ENCODE measurements around the gene RANBP3L.

The RANBP3L gene

DNA sequence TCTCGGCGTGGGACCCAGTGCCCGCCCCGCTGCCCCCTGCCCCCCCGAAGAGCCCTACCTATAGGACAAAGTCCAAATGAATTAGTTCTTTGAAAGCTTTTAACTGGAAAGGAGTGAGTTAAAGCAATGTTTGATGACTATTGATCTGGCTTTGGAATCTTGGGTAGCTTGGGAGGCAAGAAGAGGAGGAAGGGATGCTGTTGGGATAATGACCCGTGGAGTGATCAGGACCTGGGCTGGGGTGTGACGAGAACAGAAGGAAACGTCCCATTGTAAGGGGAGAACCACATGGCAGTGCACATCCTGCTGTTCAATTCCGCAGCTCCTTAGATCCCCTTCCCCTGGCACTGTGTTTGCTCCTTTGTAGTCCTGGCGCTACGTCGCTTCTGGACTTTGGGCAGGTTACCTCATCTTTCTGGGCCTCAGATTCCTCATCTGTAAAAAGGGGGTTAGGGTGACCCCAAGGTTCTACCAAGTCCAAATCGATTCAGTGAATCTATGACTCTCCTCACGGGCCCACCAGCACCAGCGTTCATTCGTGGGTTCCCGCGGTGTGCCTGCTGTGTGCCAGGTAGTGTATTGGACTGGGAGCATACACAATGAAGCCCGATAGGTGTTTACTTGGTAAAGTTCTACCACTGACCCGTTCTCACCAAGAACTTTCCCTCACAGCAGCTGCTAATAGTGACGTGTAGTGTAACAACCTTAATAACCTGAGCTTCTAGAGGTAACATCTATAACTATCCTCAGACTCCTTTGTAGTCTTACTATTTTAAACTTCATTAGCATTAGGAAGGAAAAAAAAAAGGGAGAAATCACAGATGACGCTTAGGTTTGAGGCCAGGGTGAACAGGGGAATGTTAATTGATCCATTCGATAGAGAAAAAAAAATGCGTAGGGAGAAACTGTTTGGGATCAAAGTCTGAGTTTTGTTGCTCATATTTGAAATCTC, 58.9 kb downstream of the RANBP3L start:
- peak; percentile 55 for DNase-seq

DNA sequence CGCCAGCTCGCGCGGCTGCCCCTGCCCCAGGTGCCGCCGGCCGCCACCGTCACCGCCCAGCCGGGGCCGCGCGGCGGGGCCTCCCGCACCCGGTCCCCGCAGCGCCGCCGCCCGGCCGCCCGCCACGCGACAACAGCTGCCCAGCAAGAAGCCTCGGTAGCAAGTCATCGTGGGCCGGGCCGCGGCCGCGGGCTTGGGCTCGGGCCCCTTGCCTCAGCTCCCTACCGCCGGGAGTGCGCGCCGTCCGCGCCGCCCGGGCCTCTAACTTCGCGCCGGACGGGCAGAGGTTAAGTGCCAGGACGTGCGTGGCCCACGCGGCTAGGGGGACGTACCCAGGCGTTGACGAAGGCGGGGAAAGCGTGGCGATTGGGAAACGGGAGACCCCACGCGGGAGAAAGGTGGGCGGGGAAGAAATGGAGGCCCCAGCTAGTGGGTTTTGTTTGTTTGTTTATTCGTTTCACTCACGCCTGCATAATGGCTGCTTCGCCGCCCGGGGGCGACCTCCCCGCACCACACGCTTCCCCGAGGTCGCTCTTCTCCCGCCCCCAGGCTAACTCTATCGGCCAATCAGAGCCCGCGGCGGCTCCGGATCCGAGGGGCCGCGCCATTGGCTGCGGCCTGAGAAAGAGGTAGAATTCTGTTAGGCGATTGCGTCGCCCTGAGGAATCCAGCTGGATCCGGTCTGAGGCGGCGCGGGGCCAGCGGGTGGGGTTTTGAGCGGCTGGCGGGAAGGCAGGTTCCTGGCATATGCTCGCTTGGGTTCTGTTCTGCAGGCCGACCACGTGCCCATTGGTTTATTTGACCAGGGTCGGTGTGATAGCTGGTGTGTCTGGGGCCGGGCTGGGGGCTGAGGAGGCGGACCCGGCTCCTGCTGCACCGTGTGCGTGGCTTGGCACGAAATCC, 59.8 kb downstream of the RANBP3L start, which contains the start of gene NADK2:
Gene NADK2, minus strand, starts transcription at position 295 of the 903 bp plus-strand sequence. Its CDS starts 127 bp downstream, at position 168.
- peak; percentile 92 for DNase-seq

DNA sequence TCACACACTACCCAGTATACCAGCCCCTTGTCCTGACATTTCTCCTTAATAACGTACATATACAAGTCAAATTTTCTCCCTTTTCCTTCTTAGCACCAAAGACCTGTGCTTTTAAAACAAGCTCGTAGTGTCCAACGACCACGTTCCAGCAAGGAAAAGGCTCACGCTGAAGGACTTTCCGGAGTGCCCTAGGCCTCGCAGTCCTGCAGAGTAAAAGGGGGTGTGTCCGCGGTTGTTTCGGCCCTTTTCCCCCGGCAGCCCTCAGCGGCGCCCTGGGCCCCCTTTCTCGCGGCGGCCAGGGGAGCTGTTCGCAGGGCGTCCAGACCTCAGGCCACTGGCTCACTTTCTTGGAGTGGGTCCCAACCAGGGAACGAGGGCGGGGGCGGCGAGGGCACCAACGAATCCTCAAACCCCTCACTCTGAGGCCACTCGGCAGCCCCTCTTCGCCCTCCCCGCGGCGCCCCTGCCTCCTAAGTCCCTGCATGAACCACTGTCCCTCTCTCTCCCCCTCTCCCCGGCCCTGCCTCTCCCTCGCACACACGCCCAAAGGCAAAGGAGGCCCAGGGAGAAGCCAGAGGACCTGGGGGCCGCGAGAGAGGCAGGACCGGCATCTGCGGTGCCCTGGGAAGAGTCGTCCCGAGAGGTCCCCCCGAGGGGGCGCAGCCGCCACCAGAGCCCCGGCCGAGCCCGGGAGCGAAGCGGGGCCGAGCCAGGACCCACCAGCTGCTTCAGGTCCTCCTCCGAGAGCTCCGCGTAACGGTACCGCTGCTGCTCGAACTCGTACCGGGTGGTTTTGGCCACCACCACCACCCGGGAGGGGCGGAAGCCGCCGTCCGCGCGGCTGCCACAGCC, 60.7 kb downstream of the RANBP3L start:
- DNase-seq, result peak; percentile 73

DNA sequence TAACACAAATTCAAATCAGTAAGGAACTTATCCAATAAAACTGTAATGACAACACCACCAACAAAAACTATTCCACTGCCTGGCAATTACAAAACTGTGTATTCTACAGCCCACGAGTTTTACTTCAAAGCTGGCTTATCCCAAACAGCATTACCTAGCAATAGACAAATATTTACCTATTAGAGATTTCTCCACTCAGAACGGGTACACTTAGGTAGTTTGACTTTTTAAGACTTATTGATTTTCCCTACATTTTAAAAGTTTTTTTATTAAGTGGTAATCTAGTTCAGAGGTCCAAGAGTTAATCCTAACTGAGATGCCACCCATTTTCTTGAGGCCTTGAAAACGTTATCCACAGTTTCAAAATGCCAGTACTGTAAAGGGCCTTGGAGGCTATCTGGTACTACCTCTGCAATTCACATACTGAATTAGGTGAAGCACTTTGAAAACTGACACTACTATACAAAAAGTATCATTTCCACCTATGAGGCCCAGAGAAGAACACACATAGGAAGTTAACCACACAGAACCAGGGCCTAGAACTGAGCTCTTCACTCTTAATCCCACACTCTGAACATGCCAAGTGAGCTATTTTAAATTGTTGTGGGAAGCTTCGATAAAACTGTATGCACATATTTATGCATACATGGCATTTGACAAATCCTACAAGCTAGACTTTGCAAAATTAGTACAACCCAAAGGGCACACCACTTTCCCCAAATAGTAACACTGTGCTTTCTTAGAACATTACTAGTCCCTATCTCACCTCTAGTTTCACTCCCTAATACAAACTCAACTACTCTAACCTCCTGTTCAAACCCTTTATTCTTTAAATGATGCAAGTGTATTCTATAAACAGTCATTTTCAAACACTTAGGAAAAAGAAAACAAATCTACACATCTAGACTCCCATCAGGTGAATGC, 62.1 kb downstream of the RANBP3L start:
- DNase-seq, result no peak

DNA sequence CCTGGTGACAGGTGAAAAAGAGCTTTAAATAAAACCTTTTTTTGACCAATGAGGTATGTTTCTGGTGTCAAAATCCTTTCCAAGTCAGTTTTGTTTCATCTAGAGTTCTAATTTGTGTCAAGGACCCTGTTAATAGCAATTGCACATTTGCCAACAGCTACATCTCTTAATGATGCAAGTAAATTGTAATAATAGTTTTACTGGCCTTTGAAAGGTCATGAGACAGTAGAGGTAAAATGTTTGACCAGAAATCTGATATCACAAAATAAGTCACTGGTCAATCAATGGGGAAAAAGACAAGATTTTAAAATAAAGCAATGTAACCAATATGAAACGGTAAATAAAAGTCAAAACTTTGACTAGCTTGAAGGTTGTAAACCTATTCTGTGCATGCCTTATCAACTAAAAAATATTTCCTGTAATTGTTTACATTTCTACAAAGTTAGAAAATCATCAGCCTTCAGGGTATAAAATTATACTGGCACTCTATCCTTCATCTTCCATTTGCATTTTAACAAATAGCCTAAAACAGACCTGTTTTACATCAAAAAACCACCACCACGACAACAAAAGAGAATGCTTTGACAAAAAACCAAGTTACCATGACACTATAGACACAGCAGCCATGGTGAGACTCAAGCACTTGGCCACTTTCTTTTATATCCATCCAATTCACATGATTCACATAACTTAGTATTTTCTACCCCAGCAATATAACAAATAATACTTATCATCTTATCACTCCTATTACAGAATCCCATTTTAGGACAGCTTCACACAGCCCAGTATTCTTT, 63.0 kb downstream of the RANBP3L start:
- DNase-seq, result no peak

DNA sequence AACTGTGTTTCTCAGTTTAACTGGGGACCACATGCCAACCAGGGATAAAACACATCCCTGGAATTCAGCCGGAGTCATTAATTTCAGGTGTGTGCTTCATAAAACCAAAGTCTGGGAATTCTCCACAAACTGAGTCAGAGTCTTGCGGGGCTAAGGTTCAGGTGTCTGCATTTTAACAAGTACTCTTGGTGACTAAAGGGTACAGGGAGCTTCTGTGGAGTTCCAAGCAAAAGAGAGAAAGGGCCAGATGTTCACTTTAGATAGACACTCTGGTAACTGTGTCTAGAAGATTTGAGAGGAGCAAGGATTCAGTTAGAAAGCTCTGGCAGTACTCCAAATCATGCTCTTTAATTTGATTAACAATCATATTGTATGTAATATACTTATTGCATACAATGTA, 64.0 kb downstream of the RANBP3L start:
- DNase-seq, result no peak

DNA sequence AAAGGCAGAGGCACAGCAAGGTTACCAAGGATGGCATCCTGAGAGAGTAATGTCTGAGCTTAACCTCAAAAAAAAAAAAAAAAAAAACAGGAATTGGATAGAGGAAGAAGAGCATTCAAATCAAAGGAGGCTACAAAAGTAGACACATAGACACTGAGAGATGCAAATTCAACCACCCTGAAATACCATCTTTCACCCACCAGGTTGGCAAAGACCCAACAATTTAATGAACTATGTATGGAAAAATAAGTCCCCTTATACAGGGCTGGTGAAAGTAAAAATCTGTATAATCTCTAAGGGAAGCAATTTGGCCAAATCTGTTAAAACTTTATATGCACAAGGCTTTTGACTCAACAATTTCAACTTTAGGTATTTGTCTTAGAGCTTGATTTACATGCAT, 64.9 kb downstream of the RANBP3L start:
- DNase-seq, result no peak

DNA sequence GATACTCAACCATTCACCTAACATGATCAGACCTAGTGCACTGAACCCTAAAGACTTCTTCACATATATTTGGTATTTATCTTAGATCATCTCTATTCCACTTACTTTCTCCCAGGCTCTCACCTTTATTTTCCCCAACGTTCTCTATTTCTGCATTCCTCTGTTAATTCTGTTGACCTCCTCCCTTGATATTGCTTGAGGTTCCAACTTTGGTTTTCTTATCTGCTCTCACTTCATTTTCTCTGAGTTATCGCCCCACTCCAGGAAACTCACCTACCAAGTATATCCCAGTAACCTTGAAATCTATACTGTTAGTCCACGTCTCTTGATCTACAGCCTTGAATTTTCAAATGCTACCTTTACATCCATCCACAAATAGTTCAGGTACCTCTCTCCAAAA, 69.2 kb downstream of the RANBP3L start:
- DNase-seq, result no peak

DNA sequence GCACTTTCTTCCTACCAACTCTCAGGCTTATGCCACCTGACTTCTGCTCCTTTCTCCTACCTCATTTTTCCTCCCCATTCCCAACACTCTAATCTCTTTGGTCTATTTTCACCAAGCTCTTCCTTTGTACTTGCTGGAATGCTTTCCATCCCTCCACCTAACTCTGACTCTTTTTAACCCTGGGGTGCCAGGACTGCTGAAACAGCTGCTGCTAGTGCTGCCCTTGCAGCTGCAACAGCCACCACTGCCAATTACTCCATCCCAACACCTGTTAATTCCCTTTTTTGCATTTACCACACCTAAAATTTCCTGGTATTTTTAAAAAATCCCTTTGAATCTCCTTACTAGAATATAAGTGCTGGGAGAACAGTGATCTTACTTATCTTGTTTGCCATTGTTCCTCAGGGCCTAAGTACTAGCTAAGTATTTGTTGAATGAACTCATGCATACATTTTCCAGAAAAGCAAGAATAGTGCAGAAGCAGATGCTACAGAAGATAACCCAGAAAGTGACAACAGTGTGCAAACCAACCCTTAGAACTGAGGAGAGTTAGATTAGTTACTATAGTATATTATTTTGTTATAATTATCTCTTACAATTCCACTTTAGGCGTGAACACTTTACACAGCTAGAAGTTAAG, 71.4 kb downstream of the RANBP3L start:
- no peak for DNase-seq

DNA sequence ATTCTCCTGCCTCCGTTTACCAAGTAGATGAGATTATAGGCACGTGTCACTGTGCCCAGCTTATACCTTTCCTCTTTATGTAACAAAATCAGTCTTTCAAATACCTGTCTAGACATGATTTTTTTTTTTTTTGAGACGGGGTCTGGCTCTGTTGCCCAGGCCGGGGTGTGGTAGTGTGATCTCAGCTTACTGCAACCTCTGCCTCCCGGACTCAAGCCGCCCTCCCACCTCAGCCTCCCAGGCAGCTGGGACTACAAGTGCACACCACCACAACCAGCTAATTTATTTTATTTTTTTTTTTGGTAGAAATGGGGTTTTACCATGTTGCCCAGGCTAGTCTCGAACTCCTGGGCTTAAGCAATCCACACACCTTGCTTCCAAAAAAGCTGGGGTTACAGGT, 73.2 kb downstream of the RANBP3L start:
- no peak for DNase-seq

DNA sequence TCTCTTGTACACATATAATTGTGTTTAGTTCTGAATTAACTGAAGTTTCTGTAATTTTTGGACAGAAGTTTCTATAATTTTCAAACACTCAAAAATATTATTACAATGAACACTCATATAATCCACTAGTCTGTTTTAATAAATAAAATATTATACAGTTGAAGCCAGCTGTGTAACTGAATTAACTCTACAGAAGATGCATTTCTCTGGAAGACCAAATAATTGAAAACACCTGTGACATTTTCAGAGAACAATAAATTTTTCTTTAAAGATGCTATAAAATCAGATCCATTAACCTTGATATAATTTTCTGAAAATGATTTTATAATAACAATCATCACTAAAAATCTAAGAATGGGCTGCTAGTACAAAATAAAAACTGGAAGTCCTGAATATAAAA, 74.7 kb downstream of the RANBP3L start:
- no peak for DNase-seq

DNA sequence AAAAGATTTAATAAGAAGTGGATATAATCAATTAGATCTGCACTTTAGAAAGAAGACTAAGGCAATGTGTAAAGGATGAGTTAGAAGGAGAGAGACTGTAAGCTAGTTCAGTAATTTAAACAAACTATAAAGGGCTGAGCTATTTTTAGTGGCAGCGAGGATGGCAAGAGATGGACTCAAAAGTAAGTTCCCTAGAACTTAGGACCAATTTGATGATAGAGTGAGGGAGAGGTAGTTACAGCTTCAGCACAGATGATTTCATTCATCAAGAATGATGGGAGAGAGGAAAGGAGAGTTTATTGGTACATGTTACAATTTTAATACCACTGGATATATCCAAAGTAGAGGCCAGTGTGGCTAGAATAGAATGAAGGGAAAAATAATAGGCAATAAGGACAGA, 79.1 kb downstream of the RANBP3L start:
- no peak for DNase-seq

DNA sequence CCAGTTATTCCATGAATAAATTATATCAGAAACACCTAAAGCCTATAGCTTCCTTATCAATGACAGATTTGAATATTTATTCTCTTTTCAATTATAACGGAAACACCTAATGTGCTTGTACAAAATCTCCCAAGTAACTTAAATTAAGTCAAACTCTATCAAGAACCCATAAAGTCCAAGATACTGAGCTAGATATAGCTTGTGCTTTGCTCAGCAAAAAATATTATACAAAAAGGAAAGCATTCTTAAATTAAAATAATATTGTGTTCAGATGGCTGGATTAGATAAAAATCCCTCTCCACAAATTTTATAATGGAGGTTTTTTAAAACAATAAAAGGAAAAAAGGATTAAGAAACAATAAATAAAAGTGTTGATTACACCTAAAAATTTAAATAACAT, 83.7 kb downstream of the RANBP3L start:
- no peak for DNase-seq

DNA sequence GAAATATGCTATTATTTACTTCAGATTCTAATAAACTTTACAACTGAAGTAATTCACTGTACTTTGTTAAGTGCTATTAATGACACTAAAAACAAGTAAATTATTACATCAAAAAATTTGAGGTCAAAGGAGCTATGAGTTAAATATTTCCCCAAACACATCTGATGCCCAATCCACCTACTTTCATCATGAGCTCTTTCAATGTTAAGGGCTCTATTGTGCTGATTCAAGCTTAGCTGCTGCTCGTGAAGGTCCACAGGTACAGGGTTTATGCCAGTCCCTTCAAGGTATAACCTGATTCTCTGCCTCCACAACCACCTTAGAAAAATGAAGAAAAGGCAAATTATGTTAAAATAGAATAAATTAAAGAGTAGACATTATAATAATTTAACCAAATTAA, 84.1 kb downstream of the RANBP3L start:
- no peak for DNase-seq

DNA sequence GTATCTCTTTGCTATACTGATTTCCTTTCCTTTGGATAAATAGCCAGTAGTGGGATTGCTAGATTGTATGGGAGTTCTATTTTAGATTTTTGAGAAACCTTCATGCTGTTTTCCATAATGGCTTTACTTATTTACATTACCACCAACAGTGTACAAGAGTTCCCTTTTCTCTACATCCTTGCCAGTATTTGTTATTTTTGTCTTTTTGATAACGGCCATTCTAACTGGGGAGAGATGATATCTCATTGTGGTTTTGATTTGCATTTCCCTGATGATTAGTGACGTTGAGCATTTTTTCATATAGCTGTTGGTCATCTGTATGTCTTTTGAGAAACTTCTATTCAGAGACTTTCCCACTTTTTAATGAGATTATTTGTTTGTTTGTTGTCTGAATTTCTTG, 85.8 kb downstream of the RANBP3L start:
- no peak for DNase-seq

DNA sequence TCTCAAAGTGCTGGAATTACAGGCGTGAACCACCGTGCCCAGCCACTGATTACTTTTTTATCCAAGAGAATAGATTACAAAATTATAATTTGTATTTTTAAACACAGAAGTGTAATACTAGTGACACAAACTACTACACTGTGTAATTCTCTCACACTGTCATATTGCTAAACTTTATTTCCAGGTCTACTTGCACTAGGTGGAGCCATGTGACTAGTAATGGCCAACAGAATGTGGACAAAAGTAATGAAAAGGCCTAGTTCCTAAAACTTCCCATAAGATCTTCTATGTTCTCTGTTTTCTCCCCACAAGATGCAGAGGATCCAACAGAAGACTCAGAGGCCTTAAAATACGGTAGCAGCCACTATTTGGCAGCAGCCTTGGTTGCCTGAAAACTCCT, 87.3 kb downstream of the RANBP3L start:
- DNase-seq, result no peak

DNA sequence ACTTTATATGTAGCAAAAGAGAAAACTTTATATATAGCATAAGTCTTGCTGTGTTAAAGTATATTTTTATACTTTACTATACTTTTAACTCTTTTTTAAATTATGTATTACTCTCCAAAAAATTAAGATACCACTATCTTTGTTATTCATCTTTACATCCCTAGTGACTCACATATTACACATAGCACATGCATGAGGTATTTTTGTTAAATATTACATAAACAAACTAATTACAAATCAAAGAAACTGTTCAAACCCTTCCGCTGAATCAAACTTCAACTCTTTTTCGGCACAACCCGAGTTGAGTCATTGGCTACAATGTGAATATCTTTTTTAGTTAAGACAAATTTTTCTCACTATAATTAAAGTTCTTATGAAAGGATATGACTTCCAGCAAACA, 92.0 kb downstream of the RANBP3L start:
- no peak for DNase-seq

DNA sequence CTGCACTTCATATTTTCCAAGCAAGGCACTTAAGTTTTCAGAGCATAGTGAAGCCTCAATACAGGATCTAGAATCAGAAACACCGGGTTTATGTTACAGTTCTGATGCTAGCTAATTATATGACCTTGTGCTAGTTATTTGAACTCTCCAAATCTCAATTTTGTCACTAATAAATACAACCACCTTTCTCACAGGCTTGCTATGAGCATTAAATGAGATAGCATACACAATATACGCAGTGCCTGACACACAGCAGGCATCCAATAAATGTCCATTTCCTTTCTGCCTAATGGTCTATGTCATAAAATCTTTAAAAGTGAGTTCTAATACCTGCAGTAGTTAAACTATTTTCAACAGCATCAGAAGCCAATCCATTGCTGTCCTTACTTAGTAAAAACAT, 92.9 kb downstream of the RANBP3L start:
- no peak for DNase-seq

DNA sequence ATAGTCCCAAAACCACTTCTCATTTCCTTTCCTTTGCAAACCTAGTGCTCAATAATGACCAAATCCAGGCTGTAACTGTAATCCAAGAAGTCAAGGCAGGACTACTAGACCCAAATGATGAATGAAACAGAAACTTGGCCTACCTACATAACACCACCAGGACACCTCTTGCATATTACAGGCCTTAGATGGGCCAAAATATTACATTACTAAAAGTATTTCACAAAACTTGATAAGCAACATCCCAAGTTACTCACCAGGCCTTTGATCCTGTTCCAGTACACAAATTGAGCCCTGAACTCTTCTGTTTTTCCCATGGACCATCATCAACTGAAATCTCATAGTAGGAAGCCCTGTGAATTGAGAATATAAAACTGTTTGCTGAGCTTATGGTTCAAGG, 94.8 kb downstream of the RANBP3L start:
- DNase-seq, result no peak

DNA sequence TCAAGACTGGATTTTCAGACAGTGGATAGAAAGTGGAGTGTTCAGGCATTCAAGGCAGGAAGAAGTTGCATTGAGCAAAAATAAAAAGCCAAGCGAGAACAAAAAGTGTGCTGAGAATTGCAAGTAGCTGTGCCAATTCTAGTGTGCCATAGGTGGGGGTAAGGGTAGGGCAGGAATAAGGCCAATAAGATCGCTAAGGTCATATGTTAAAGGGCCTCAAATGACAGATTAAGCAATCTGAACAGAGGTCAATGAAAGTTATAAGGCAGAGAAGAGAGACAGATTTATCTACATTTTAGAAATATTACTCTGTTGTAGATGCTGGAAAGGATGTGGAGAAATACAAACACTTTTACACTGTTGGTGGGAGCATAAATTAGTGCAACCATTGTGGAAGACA, 96.4 kb downstream of the RANBP3L start:
- DNase-seq, result no peak

Measured in activated CD8-positive, alpha-beta memory T cell treated with anti-CD3 and anti-CD28 coated beads, Interleukin-2, amount 50 U/mL, for 48 hours (primary cell).